GM15510 (cell line): ENCODE data around the gene CDYL.

Experiments used
- POLR2A ChIP-seq: IDR thresholded peaks from 3 replicates; pipeline ENCODE4 v1.6.1; 2011; ENCODE audit warnings: borderline replicate concordance; ENCODE audit not compliant: insufficient read length; ENCODE audit errors: extremely low read depth

CDYL gene

DNA sequence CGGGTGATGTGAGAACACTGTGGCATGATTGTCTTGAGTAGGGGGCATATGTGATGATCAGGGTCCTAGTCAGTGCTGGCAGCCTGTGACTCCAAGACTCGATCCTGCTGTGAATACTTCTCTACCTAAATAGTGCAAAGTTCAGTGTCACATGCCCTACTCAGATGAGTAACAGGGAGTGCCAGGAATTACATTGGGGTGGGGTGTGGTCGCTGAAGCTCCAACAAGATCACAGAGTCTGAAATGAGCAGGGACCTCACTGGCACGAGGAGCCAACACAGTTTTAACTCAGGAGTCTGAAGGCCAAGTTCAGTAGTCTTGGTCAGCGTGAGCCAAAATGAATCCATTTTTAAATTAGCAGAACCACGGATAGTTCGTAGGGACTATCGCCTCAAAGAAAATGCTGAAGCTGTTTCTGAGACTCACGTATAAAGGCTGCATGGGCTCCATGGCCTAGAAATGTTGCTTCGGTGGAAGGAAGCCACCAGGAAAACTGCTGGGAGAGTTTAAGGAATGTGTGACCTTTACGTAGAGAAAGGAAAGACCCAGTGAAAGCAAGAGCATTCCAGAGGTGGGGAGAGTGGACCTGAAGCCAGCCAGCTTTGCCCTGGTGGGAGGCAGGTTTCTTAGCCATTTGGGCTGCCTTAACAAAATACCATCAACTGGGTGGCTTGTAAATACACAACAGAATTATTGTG, 155.5 kb downstream of the CDYL start:
- no peak for TF ChIP-seq POLR2A

DNA sequence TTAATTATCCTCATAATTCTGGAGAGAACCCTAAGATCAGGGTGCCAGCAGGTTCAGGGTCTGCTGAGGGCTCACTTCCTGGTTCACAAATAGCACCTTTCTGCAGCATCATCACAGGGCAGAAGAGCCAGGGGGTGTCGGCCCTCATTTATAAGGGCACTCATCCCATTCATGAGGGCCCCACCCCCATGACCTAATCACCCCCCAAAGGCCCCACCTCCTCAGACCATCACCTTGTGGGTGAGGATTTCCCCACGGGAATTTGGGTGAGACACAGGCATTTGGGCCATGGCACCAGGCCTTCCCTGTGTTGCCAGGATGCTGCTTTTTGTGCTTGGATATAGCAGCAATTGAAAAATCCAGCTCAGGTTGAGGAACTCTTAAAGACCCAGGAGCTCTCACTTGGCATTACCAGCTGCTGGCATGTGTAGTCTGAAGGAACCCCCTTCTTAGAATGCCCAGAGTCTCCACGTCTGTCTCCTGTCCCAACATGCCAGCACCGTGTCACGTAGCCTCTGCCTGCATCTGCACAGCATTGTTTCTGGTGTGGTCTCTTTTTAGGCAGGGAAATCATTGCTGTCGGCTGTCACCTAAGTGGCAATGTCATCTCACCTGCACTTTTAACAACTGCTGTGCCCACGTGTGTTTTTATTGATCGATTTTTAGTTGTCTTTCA, 156.2 kb downstream of the CDYL start:
- TF ChIP-seq POLR2A = no peak

- TF ChIP-seq POLR2A = no peak
Measured at GRCh38 chr6:4935486-4935885, 159.3 kb downstream of the CDYL start.

- no peak for TF ChIP-seq POLR2A
Measured at GRCh38 chr6:4935975-4936680, 159.9 kb downstream of the CDYL start.

DNA sequence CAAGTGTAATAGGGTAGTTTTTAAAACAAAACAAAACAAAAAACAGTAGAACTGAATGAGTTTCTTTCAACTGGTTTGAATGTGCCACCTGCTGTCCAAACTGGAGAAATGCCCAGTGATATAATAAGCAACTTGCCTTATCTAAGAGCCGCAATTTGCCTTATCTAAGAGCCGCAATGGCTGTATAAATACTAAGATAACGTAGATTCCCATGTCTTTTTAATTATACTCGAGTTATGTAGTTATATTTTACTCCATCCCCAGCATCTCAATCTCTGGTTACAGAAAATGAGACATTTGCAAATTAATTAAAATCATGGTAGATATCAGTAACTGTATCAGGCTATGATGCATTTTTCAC, 160.5 kb downstream of the CDYL start:
- no peak for TF ChIP-seq POLR2A

DNA sequence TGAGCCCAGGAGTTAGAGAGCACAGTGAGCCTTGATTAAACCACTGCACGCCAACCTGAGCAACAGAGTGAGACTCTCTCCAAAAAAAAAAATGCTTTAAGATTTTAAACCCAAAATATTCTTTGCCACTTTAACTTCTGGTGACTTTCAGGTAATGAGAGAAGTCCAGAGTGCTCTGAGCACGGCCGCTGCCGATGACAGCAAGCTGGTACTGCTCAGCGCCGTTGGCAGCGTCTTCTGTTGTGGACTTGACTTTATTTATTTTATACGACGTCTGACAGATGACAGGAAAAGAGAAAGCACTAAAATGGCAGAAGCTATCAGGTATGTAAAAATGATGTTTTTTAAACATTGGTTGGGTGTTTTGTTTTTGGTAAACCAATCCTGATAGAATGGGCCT, 161.2 kb downstream of the CDYL start:
- no peak for TF ChIP-seq POLR2A

DNA sequence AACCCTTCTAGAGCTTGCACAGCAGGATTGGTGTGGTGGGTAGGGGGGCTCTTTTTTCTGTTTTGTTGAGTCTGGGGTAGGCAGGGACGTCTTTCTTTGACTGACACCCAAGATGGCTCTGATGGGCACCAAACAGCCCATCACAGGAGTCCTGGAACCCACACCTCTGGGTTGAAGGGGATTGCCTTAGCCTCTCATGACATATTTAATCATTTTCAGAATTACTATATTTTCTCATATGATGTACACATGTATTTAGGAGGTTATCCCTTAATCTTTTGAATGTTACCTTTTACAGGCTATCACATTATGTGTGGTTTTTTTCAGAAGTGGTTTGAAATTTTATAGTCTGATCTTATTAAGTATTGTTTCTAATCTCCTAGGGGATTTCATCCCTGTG, 163.0 kb downstream of the CDYL start:
- no peak for TF ChIP-seq POLR2A

DNA sequence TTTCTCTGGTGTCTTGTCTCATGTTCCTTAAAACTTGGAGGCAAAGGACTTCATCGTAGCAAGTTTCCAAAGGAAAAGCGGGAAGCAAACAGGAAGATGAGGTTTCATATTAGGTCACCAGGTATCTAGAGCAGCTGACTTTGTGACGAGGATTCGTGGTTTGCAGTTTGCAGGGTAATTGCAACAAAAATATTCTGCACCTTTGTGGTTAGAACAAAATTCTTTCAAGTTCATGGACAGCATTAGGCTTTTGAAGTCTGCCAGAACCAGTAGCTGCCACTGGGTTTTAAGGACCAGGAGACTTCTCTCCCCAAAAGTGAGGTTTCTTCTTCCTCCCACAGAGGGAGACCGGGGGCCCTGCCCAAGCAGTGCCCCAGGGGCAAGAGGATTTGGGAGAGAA, 164.2 kb downstream of the CDYL start:
- TF ChIP-seq POLR2A = no peak

GRCh38 chr6:4941782-4942672, 165.8 kb downstream of the CDYL start:
- no peak for TF ChIP-seq POLR2A

GRCh38 chr6:4942673-4943009, 166.4 kb downstream of the CDYL start:
- TF ChIP-seq POLR2A = no peak

GRCh38 chr6:4943716-4944115, 167.5 kb downstream of the CDYL start:
- TF ChIP-seq POLR2A = no peak

DNA sequence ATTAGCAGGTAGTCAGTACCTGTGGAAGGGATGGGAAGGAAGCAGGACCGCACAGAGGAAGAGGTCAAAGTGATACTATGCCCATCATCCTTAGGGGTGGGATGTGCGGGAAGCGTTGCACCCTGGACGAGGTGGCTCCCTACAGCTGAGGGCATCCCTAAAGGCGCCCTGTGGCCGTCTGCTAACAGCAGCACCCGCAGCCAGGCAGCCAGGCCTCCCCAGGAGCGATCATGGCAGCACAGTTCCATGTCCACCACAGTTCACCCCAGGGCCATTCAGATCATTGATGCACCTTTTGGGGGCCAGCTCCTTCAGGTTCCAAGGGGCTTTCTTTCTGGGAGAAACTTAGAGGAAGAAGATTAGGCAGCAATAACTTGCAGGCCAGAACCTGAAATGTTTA, 168.1 kb downstream of the CDYL start:
- no peak for TF ChIP-seq POLR2A

DNA sequence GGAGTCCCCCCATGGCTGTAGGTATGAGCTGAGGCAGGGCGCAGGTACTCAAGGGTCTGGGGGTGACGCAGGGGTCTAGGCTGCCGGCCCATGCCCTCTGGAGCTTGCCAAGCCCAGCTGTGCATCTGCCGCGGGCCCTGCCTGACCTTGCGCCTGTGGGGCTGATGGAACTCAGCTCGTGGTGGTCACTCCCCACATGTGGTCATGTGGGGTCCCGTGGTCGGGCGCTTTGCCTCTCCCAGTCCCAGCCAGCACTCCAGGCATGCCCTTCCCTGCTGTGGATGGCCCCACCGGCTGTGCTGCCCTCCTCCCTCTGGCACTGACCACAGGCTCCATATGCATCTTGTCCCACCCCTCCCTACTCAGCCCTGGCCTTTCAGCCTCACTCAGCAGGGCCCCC, 170.3 kb downstream of the CDYL start:
- TF ChIP-seq POLR2A = no peak

GRCh38 chr6:4947716-4948115, 171.5 kb downstream of the CDYL start:
- TF ChIP-seq POLR2A = no peak
